Activated naive CD4-positive, alpha-beta T cell treated with anti-CD3 and anti-CD28 coated beads, Interleukin-2, amount 10 ng/mL, durations not matched to agents 7 days and 5 days (primary cell): ENCODE data around the gene CAMTA1.
A peak's percentile ranks its signal among the peaks of the same experiment; 100 is the strongest.

Experiments used
- CTCF ChIA-PET: fragments of 350-600 bp; sonication (Branson Sonifier 250); formaldehyde crosslinking; loops from one replicate; lab custom pipeline; 2021; ENCODE audit warnings: antibody characterized with exemption; lab: Charles Lee
- DNase-seq: peaks from one replicate; pipeline ENCODE4 v3.0.0-alpha.2; 2020
- H3K27ac Mint-ChIP-seq: one replicate; pipeline ENCODE4 v1.8.0; 2021; ENCODE audit warnings: mild to moderate bottlenecking, moderate library complexity, mixed read lengths
- H3K27me3 Mint-ChIP-seq: one replicate; pipeline ENCODE4 v1.8.0; 2021; ENCODE audit warnings: mild to moderate bottlenecking, mixed read lengths
- H3K36me3 Mint-ChIP-seq: one replicate; pipeline ENCODE4 v1.8.0; 2021; ENCODE audit warnings: mixed read lengths
- H3K4me1 Mint-ChIP-seq: one replicate; pipeline ENCODE4 v1.8.0; 2021; ENCODE audit warnings: mixed read lengths
- H3K4me3 Mint-ChIP-seq: one replicate; pipeline ENCODE4 v1.8.0; 2021; ENCODE audit warnings: mild to moderate bottlenecking, moderate library complexity, mixed read lengths
- H3K9me3 Mint-ChIP-seq: one replicate; pipeline ENCODE4 v1.8.0; 2021; ENCODE audit warnings: mixed read lengths

Gene CAMTA1

GRCh38 chr1:7613851-7614205 is 828.6 kb downstream of the CAMTA1 start:
- Mint-ChIP-seq H3K27ac (no peak overlapping the region), H3K4me3 (no peak overlapping the region), H3K9me3 (no peaks in the 10 kb centered on the region), H3K27me3 (no peaks in the 10 kb centered on the region), H3K4me1 (no peaks in the 10 kb centered on the region), H3K36me3 (no peaks in the 10 kb centered on the region)
- DNase-seq = no peak
- CTCF ChIA-PET = no interaction called here

- Mint-ChIP-seq H3K4me1 (no peaks in the 10 kb centered on the region), H3K36me3 (no peaks in the 10 kb centered on the region), H3K27ac (no peak overlapping the region), H3K4me3 (no peak overlapping the region), H3K9me3 (no peaks in the 10 kb centered on the region), H3K27me3 (no peaks in the 10 kb centered on the region)
- DNase-seq = no peak
- CTCF ChIA-PET = no interaction called here
These were observed 829.4 kb downstream of the CAMTA1 start for GRCh38 chr1:7614576-7615074.

GRCh38 chr1:7615138-7615537 is 829.9 kb downstream of the CAMTA1 start:
- CTCF ChIA-PET = no interaction called here
- Mint-ChIP-seq H3K4me3 (no peak overlapping the region), H3K36me3 (no peaks in the 10 kb centered on the region), H3K9me3 (no peaks in the 10 kb centered on the region), H3K27me3 (no peaks in the 10 kb centered on the region), H3K27ac (no peak overlapping the region), H3K4me1 (no peaks in the 10 kb centered on the region)
- DNase-seq = no peak

DNA sequence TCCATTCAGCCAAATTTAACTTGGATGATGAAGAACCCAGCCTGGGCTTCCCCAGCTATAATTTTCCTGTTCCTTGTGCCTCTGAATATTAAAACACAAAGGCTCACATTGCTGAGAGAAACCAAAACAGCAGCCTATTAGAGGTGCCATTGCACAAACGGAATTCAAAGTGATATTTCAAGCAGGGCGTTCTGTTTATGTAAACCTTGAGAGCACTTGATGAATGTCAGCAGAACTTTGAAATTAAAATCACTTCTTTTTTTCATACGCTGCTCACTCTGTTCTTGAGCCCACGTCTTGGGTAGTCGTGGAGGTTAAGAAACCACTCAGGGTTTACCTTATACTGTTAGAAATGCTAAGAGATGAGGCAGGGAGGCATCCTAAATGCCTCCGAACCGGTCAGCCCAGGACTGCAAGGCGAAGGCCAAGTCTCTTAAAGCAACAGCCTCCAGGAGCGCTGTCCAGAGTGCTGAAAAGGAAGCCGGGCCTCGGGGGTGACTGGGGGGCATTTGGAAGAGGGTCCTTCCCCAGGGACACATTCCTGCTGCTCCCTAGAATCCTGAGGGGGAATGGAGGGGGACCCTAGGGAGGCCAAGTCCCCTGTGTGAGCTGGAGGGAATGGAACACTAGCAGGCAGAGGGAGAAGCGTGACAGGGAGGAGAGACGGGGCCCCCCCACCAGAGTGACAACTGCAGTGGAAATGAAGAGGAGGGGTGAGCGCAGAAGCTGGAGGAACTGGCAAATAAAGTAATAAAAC is 831.0 kb downstream of the CAMTA1 start:
- peak; percentile 62 for DNase-seq
- CTCF ChIA-PET = no interaction called here
- Mint-ChIP-seq H3K4me3 (no peak overlapping the region), H3K36me3 (no peaks in the 10 kb centered on the region), H3K27me3 (no peaks in the 10 kb centered on the region), H3K4me1 (no peaks in the 10 kb centered on the region), H3K27ac (no peak overlapping the region), H3K9me3 (no peaks in the 10 kb centered on the region)

GRCh38 chr1:7616953-7617352 is 831.7 kb downstream of the CAMTA1 start:
- CTCF ChIA-PET = no interaction called here
- no peaks in the 10 kb centered on the region for H3K36me3 Mint-ChIP-seq
- H3K27me3 Mint-ChIP-seq = no peaks in the 10 kb centered on the region
- H3K9me3 Mint-ChIP-seq = no peaks in the 10 kb centered on the region
- H3K4me1 Mint-ChIP-seq = no peaks in the 10 kb centered on the region
- H3K4me3 Mint-ChIP-seq = no peak overlapping the region
- no peak overlapping the region for H3K27ac Mint-ChIP-seq
- DNase-seq = peak; percentile 0

DNA sequence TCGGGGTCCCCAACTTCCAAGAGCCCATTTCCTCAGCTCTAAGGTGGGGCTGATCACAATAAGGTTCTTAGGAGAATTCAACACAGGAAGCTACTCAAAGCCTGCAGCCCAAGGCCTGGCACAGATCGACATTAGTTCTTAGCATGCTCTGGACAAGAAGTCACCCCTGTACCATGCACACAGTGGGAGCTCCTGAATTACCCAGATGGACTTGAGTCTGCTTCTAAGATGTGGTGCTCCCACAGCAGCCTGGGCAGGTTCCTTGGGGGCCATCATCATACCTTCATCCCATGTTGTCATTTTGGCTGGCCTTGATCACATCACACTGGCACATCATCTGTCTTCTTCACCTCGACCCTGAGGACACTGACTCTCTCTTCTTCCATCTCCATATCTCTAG is 832.6 kb downstream of the CAMTA1 start:
- Mint-ChIP-seq H3K36me3 (no peaks in the 10 kb centered on the region), H3K27me3 (no peaks in the 10 kb centered on the region), H3K27ac (no peak overlapping the region), H3K9me3 (no peaks in the 10 kb centered on the region), H3K4me1 (no peaks in the 10 kb centered on the region), H3K4me3 (no peak overlapping the region)
- peak; percentile 10 for DNase-seq
- CTCF ChIA-PET = no interaction called here

GRCh38 chr1:7620196-7620595 is 834.9 kb downstream of the CAMTA1 start:
- DNase-seq = no peak
- Mint-ChIP-seq H3K27ac (no peak overlapping the region), H3K9me3 (no peaks in the 10 kb centered on the region), H3K36me3 (no peaks in the 10 kb centered on the region), H3K27me3 (no peaks in the 10 kb centered on the region), H3K4me1 (no peaks in the 10 kb centered on the region), H3K4me3 (no peak overlapping the region)
- CTCF ChIA-PET = no interaction called here

DNA sequence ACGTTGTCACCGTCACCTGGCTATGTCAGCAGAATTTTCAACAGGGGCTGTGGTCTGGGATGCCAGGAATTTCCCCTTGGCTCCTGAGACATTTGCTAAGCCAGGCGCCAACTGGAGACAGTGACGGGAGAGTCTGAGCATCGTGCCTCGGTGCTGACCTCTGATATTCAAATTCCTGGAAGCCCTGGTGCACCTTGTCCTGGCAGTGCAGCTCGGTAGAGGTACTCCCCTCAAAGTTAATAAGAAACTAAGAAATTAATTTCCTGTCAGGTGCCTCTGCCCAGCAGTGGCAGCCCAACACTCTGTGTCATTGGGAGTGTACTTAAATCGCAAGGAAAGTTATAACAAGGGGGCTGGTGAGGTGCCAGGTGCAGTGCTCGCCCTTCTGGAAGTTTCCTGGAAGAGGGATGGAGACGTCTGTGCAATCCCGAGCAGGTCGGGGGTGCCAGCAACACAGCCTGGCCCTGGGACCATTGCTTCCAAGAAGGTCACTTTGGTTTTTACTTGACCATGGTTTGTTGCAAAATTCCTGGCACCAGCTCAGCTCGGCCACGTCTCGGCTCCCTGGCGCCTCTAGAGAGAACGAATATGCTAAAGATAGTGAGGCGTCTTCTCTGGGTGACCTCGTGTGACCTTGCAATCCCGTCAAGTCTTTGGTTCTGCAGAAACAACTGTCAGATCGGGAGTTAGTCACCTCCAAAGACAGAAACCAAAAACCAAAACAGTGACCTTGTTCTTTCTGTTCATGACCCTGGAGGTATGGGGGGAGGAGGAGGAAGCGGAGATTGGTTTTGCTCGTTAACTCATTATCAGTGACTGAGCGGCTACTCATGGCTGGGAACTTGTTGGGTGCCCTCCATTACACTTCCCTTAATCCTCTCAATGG is 836.3 kb downstream of the CAMTA1 start:
- DNase-seq = peak; percentile 17
- Mint-ChIP-seq H3K4me1 (no peaks in the 10 kb centered on the region), H3K4me3 (no peak overlapping the region), H3K27ac (no peak overlapping the region), H3K36me3 (no peaks in the 10 kb centered on the region), H3K27me3 (no peaks in the 10 kb centered on the region), H3K9me3 (no peaks in the 10 kb centered on the region)
- CTCF ChIA-PET = no interaction called here

DNA sequence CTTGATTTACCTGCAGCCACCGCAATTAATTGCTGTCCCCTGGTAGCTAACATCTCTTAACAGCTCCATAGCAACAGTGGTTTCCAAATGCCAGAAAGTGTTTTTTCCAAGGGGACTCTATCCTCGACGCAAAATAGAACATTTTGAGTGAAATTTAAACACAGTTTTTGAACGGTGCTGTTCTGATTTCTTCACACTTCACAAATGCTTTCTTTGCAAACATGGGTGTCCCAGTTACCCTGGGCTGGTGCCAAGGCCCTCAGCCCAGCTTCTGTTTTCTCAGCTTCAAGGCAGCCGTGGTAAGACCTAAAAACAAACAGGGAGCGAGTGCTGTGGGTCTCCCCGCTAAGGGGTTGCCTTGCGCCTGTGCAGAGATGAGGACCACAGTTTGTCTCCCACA is 838.6 kb downstream of the CAMTA1 start:
- no peak overlapping the region for H3K27ac Mint-ChIP-seq
- H3K9me3 Mint-ChIP-seq = no peaks in the 10 kb centered on the region
- no peaks in the 10 kb centered on the region for H3K4me1 Mint-ChIP-seq
- H3K4me3 Mint-ChIP-seq = no peak overlapping the region
- peaks cover 4% of the 10 kb centered on the region for H3K27me3 Mint-ChIP-seq
- H3K36me3 Mint-ChIP-seq = no peaks in the 10 kb centered on the region
- CTCF ChIA-PET = no interaction called here
- no peak for DNase-seq

DNA sequence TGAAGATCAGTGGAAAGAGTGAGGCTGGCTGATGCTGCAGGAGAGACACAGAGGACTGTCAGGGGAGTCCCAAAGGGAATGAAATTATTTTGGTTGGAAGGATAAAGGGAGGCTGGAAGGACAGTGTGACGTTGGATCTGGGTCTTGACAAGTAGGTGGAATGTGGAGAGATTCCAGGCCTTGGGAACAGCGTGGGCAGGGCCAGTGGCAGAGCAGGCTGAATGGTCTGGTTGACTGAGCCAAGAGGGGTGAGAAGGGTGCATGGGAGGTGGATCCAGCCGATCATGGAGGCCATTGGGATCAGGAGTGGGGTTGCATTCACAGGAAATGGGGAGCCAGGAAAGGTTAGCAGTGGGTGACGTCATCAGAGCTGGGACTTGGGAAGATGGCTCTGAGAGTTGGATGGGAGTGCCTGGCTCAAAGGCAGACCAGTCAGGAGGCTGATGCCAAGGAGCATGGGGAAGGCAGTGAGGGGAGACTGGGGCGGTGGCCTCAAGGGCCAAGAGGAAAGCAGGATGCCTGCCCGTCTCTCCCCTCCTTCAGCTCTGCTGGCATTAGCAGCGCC is 839.6 kb downstream of the CAMTA1 start:
- no peak for DNase-seq
- no peaks in the 10 kb centered on the region for H3K36me3 Mint-ChIP-seq
- peaks cover 4% of the 10 kb centered on the region for H3K27me3 Mint-ChIP-seq
- H3K27ac Mint-ChIP-seq = no peak overlapping the region
- no peaks in the 10 kb centered on the region for H3K9me3 Mint-ChIP-seq
- H3K4me1 Mint-ChIP-seq = no peaks in the 10 kb centered on the region
- CTCF ChIA-PET = no interaction called here
- no peak overlapping the region for H3K4me3 Mint-ChIP-seq

- CTCF ChIA-PET = no interaction called here
- Mint-ChIP-seq H3K27me3 (peaks cover 4% of the 10 kb centered on the region), H3K36me3 (no peaks in the 10 kb centered on the region), H3K4me3 (no peak overlapping the region), H3K4me1 (no peaks in the 10 kb centered on the region), H3K9me3 (no peaks in the 10 kb centered on the region), H3K27ac (no peak overlapping the region)
- DNase-seq = no peak
These were observed 840.1 kb downstream of the CAMTA1 start for GRCh38 chr1:7625401-7625800.

DNA sequence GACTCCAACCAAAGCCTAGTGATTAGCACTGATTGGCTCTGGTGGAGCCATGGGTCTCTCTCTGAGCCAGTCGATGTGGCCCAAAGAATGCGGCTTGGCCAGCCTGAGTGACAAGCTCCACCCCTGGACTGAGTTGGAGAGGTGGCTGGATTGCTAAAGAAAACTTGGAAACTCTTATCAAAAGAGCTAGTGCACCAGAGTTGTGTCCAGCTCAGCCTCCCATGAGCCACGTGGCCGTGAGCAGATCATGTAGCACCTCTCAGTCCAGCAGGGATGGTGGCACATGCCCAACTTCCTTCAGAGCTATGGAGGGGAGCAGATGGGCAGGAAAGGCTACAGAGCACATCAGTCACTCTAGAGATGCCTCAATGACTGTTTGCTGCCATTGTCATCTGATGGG is 843.0 kb downstream of the CAMTA1 start:
- no peaks in the 10 kb centered on the region for H3K36me3 Mint-ChIP-seq
- H3K27me3 Mint-ChIP-seq = peaks cover 24% of the 10 kb centered on the region
- no peak for DNase-seq
- no peaks in the 10 kb centered on the region for H3K4me1 Mint-ChIP-seq
- no peak overlapping the region for H3K27ac Mint-ChIP-seq
- H3K9me3 Mint-ChIP-seq = no peaks in the 10 kb centered on the region
- CTCF ChIA-PET = no interaction called here
- H3K4me3 Mint-ChIP-seq = no peak overlapping the region

DNA sequence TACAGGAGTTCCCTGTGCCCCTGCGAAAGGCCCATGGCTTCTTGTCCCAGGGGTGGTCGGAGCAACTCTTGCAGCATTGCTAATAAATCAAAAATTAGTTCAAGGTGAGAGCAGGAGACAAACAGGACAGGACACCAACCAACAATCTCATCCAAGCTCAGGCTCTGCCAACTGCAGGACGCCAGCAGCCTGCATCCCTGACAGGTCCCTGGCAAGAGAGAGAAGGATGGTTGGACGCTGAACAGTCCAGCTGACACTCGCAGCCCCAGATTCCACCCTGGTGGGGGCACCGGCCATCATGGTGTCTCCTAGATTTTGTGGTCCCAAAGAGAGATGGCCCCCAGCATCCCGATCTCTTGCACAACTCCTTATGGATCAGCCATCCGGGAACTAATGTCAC is 843.8 kb downstream of the CAMTA1 start:
- CTCF ChIA-PET = no interaction called here
- Mint-ChIP-seq H3K27me3 (peaks cover 32% of the 10 kb centered on the region), H3K9me3 (no peaks in the 10 kb centered on the region), H3K4me3 (no peak overlapping the region), H3K36me3 (no peaks in the 10 kb centered on the region), H3K4me1 (no peaks in the 10 kb centered on the region), H3K27ac (no peak overlapping the region)
- no peak for DNase-seq

GRCh38 chr1:7629465-7630195 is 844.4 kb downstream of the CAMTA1 start:
- Mint-ChIP-seq H3K36me3 (no peaks in the 10 kb centered on the region), H3K9me3 (no peaks in the 10 kb centered on the region), H3K27me3 (peaks cover 34% of the 10 kb centered on the region), H3K4me1 (no peaks in the 10 kb centered on the region), H3K27ac (no peak overlapping the region), H3K4me3 (no peak overlapping the region)
- CTCF ChIA-PET = no interaction called here
- no peak for DNase-seq
